HEK293T (cell line): ENCODE results near the gene RNLS.

Experiments
- BHLHE40 ChIP-seq: fragments of 450-650 bp; IDR thresholded peaks from 2 replicates; pipeline ENCODE4 v1.6.1; 2016; ENCODE audit warnings: mild to moderate bottlenecking, moderate library complexity, borderline replicate concordance
- FOXA1 ChIP-seq: fragments of 450-650 bp; IDR thresholded peaks from 2 replicates; pipeline ENCODE4 v1.6.1; 2016; ENCODE audit warnings: mild to moderate bottlenecking
- FOXM1 ChIP-seq: fragments of 450-650 bp; IDR thresholded peaks from 2 replicates; pipeline ENCODE4 v1.6.1; 2017; ENCODE audit warnings: mild to moderate bottlenecking, borderline replicate concordance
- LEF1 ChIP-seq: fragments of 450-650 bp; IDR thresholded peaks from 2 replicates; pipeline ENCODE4 v1.6.1; 2017; ENCODE audit warnings: mild to moderate bottlenecking, borderline replicate concordance
- NFRKB ChIP-seq: fragments of 450-650 bp; IDR thresholded peaks from 2 replicates; pipeline ENCODE4 v1.6.1; 2016; ENCODE audit warnings: mild to moderate bottlenecking, moderate library complexity
- SP1 ChIP-seq: fragments of 450-650 bp; IDR thresholded peaks from 2 replicates; pipeline ENCODE4 v1.6.1; 2017
- SUZ12 ChIP-seq: fragments of 450-650 bp; IDR thresholded peaks from 2 replicates; pipeline ENCODE4 v1.6.1; 2016; ENCODE audit warnings: mild to moderate bottlenecking
- ZNF384 ChIP-seq: fragments of 450-650 bp; IDR thresholded peaks from 2 replicates; pipeline ENCODE4 v1.6.1; 2016

GRCh38 chr10:88530629-88531391, 52.3 kb downstream of the RNLS start:
- no peak for TF ChIP-seq SP1
- no peak for TF ChIP-seq ZNF384
- no peak for TF ChIP-seq LEF1
- TF ChIP-seq SUZ12 = no peak
- TF ChIP-seq NFRKB = no peak
- no peak for TF ChIP-seq FOXA1
- TF ChIP-seq FOXM1 = no peak
- TF ChIP-seq BHLHE40 = no peak
